Thyroid gland (tissue), 4 donors: Measurements from ENCODE around the gene TCERG1L.

Source experiments
- CTCF ChIP-seq, 6 experiments: fragments of 200-600 bp in 3 of 6; fragments of 450-650 bp in 3 of 6; sonication (generic) in 3 of 6; IDR thresholded peaks; one replicate each; pipeline ENCODE4 v1.5.1; 2016 to 2019; ENCODE audit warnings: antibody characterized with exemption in 6 of 6, mild to moderate bottlenecking in 2 of 6, inconsistent platforms in 1 of 6, moderate library complexity in 1 of 6
- POLR2A ChIP-seq, 2 donors: fragments of 450-650 bp; IDR thresholded peaks; one replicate each; pipeline ENCODE4 v1.6.1; 2017; ENCODE audit warnings: antibody characterized with exemption in 2 of 2, mild to moderate bottlenecking in 2 of 2, moderate library complexity in 1 of 2

GRCh38 chr10:131049016-131049415 lies 262.5 kb downstream of the TCERG1L start:
- TF ChIP-seq CTCF (IDR thresholded peaks at IDR 0.05) (no peak), POLR2A (IDR thresholded peaks at IDR 0.05) (no peak)
